Activated naive CD4-positive, alpha-beta T cell treated with anti-CD3 and anti-CD28 coated beads, Interleukin-2, amount 50 U/mL, for 24 hours (primary cell): ENCODE results near the gene IPCEF1.
A peak's percentile ranks its signal among the peaks of the same experiment; 100 is the strongest.

ENCODE experiments used
- H3K27ac Mint-ChIP-seq: one replicate; pipeline ENCODE4 v1.8.0; 2021; ENCODE audit warnings: mild to moderate bottlenecking, mixed read lengths
- H3K27me3 Mint-ChIP-seq: one replicate; pipeline ENCODE4 v1.8.0; 2021; ENCODE audit warnings: mixed read lengths
- H3K36me3 Mint-ChIP-seq: one replicate; pipeline ENCODE4 v1.8.0; 2021; ENCODE audit warnings: mixed read lengths
- H3K4me1 Mint-ChIP-seq: one replicate; pipeline ENCODE4 v1.8.0; 2021; ENCODE audit warnings: mixed read lengths
- H3K4me3 Mint-ChIP-seq: one replicate; pipeline ENCODE4 v1.8.0; 2021; ENCODE audit warnings: mild to moderate bottlenecking, mixed read lengths
- H3K9me3 Mint-ChIP-seq: one replicate; pipeline ENCODE4 v1.8.0; 2021; ENCODE audit warnings: mixed read lengths

Gene IPCEF1

DNA sequence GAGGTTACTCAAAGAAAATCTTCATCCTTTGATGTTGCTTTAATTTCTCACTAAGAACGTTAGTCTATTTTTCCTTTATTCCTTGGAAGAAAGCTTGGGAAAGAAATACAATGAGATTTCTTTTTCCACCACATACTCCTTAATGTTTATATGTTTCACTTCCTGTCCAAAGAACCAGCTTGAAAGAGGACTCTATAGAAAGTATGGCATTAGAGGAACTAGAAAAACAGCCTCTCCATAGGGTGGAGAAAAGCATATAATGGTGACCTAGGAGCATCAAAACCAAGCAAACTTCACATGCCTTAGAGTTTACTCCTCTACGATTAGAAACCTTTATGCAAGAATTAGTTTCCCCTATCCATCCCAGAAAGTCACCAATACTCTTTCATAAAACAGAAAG lies 186.5 kb downstream of the IPCEF1 start:
- H3K27ac Mint-ChIP-seq: peak overlapping the region; percentile 71
- H3K27me3 Mint-ChIP-seq: no peaks in the 10 kb centered on the region
- H3K36me3 Mint-ChIP-seq: peaks cover 50% of the 10 kb centered on the region
- H3K4me3 Mint-ChIP-seq: peak overlapping the region; percentile 0
- H3K9me3 Mint-ChIP-seq: peaks cover 14% of the 10 kb centered on the region
- peaks cover 85% of the 10 kb centered on the region for H3K4me1 Mint-ChIP-seq

DNA sequence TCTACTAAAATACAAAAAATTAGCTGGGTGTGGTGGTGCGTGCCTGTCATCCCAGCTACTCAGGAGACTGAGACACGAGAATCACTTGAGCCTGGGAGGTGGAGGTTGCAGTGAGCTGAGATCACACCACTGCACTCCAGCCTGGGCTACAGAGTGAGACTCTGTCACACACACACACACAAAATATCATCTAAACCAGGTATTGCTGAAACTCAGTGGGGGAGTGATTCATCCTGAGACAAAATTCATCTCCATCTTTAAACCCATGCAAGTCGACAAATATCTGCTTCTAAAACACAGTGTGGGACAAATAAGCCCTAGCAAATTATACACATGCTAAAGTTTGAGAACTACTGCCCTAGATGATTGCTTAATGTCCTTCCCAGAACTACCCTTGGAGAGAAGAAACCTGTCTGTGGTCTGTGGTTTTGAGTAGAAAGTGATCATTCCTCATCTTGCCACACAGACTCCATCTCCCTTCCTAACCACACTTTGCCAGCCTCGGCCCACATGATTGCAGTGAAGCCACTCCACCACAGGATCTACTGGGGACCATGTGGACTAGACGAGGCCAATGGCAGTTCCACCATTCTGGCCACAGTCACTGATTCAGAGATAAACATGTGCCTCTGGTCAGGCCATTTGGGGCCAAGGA lies 187.3 kb downstream of the IPCEF1 start:
- peaks cover 80% of the 10 kb centered on the region for H3K4me1 Mint-ChIP-seq
- peaks cover 45% of the 10 kb centered on the region for H3K36me3 Mint-ChIP-seq
- no peak overlapping the region for H3K4me3 Mint-ChIP-seq
- H3K9me3 Mint-ChIP-seq: peaks cover 8% of the 10 kb centered on the region
- H3K27me3 Mint-ChIP-seq: no peaks in the 10 kb centered on the region
- H3K27ac Mint-ChIP-seq: peak overlapping the region; percentile 71

DNA sequence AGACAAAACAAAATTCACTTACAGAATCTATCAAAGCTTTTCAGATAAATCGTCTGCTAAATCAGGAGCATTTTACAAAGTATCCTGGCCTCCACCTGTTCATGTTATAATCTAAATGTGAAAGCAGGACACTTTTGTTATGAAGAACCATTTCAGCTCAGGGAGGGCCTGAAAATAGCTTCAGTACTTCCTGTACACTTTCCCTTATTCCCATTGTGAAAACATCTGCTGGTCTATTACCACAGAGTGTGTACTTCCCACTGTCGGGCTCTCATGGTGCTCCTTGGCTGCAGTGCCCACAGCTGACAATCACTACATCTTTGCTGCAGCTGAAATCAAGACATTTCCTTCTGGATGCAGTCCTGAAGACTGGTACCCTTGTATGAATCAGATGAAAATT lies 189.5 kb downstream of the IPCEF1 start:
- Mint-ChIP-seq H3K27me3 (no peaks in the 10 kb centered on the region), H3K36me3 (peaks cover 30% of the 10 kb centered on the region), H3K9me3 (peaks cover 4% of the 10 kb centered on the region), H3K4me1 (peaks cover 64% of the 10 kb centered on the region), H3K27ac (peak overlapping the region; percentile 74), H3K4me3 (no peak overlapping the region)

DNA sequence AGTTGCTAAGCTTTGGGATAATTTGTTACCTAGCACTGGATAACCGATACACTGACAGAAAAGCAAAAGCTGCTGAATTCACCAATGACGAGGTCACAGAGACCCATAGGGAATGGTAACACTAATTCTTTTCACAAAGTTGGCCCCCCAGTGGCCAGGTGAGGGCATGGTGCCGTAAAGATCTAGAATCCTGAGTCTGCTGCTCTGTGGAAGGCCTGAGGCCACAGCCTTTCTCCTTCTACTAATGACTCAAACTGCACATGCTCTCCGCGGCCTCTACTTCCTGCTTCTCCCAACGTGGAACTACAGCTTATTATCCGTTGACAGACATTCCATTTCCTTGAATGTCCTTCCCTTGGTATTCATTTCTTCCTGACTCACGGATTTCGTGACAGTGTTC lies 190.5 kb downstream of the IPCEF1 start:
- Mint-ChIP-seq H3K4me3 (no peak overlapping the region), H3K4me1 (peaks cover 56% of the 10 kb centered on the region), H3K27ac (peak overlapping the region; percentile 75), H3K36me3 (peaks cover 24% of the 10 kb centered on the region), H3K27me3 (no peaks in the 10 kb centered on the region), H3K9me3 (peaks cover 4% of the 10 kb centered on the region)

DNA sequence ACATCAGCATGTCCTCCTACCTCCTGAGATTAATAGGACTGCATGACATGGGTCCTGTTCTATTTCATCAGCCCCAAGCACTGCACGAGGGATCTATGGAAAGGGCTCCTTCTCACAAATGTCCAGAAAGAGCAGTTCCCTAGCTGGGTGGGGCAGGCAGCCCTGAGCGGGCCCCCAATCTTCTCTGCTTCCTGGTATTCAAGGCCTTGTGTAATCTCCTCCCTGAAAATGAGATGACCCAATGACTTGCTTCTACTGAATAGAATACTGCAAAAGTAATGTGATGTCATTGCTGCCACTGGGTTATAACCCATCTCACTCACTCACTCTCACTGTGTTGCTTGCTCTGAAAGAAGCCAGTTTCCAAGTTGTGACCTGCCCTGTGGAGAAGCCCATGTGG lies 191.1 kb downstream of the IPCEF1 start:
- Mint-ChIP-seq H3K9me3 (peaks cover 4% of the 10 kb centered on the region), H3K27ac (peak overlapping the region; percentile 75), H3K27me3 (no peaks in the 10 kb centered on the region), H3K4me3 (peak overlapping the region; percentile 24), H3K4me1 (peaks cover 50% of the 10 kb centered on the region), H3K36me3 (peaks cover 25% of the 10 kb centered on the region)

DNA sequence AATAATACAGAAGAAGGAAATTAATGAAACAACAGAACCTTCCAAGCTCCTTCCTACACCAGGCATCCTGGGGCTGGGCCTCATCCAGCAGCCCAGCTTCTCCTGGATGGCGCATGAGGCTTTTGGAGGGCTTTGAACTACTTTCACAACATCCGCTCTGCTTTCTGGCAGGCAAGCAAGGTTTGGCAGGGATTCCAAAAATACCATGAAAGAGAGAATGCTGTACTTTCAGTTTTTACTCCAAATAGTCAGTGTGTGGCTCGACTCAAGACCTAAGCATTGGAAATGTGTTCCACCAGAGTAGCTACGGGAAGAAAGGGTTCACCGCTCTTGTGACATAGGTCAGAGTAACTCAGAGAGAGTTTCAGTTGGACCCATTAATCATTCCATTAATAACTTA lies 192.2 kb downstream of the IPCEF1 start:
- peaks cover 23% of the 10 kb centered on the region for H3K36me3 Mint-ChIP-seq
- H3K27ac Mint-ChIP-seq: peak overlapping the region; percentile 63
- no peaks in the 10 kb centered on the region for H3K27me3 Mint-ChIP-seq
- peaks cover 47% of the 10 kb centered on the region for H3K4me1 Mint-ChIP-seq
- peaks cover 4% of the 10 kb centered on the region for H3K9me3 Mint-ChIP-seq
- peak overlapping the region; percentile 63 for H3K4me3 Mint-ChIP-seq

DNA sequence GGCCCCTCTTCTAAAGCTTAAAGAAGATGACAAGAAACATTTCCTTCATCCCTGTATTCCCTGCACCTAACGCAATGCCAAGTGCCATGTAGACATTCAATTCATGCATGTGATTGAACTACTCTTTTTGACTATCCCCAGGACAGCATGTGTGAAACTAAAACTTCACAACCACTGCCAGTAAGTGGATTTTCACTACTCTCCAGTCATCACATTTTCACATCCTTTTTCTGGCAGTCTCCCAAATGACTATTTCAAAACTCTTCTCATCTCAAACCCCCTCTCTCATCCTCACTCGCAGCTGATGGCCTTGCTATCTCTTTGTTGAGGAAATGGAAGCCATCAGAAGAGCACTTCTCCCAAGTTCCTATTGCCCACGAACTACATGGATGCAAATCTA lies 194.9 kb downstream of the IPCEF1 start:
- H3K9me3 Mint-ChIP-seq: peaks cover 4% of the 10 kb centered on the region
- H3K4me3 Mint-ChIP-seq: no peak overlapping the region
- peaks cover 20% of the 10 kb centered on the region for H3K36me3 Mint-ChIP-seq
- no peak overlapping the region for H3K27ac Mint-ChIP-seq
- no peaks in the 10 kb centered on the region for H3K27me3 Mint-ChIP-seq
- H3K4me1 Mint-ChIP-seq: peaks cover 49% of the 10 kb centered on the region

DNA sequence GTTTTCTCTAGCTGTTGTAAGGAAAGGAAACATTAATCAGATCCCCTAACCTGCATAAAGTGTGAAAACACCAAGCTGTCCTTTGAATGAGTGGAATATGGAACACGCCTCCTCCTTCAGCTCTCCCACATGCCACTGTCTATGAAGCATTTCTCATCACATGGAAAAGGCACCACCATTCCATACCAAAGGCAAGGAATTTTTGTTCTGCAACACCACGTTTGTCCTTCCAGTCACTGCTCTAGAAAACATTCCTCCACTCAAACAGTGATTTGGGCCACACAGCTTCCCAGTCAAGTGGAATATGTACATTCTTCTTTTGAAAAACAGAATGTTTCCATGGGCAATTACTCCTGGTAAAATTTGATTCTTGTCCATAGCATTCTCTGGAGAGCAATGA lies 197.5 kb downstream of the IPCEF1 start:
- Mint-ChIP-seq H3K4me1 (peaks cover 56% of the 10 kb centered on the region), H3K27ac (peak overlapping the region; percentile 73), H3K36me3 (peaks cover 12% of the 10 kb centered on the region), H3K27me3 (no peaks in the 10 kb centered on the region), H3K9me3 (no peaks in the 10 kb centered on the region), H3K4me3 (no peak overlapping the region)

DNA sequence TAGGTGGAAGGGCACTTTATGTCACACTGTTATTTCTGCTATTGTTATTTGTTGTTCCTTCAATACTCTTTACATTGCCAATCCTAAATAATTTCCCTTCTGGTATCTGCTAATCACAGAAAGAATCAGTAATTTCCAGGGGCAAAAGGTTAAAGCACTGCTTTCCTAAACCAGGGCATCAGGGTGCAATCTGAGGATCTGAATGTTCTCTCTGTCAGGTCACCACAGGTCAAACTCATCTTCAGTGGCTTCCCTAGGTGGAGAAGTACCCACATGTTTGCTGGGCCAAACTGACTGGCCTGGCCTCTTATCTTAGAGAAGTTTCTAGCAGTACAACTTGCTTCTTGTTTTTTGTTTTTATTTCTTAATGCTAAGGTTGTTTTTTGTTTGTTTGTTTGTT lies 198.9 kb downstream of the IPCEF1 start:
- Mint-ChIP-seq H3K4me1 (peaks cover 60% of the 10 kb centered on the region), H3K4me3 (peak overlapping the region; percentile 78), H3K9me3 (no peaks in the 10 kb centered on the region), H3K27ac (peak overlapping the region; percentile 86), H3K27me3 (no peaks in the 10 kb centered on the region), H3K36me3 (peaks cover 12% of the 10 kb centered on the region)

DNA sequence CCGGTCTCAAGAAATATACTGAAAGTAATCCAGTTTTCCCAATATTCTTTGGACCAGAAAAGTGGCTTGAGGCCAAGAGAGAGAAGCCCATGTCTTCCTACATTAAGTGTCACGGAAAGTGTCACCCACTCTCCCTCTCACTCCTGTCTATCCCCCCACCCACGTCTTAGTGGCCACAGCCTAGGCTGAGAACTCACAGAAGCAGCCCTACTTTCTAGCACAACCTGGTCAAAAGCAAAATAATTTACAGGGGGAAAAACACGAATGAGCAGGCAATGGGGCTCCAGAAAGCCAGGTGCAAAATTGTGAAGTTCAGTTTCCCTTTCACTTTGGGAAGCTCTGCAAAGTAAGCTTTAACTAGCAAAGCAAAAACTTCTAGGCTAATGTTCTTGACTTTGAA lies 199.5 kb downstream of the IPCEF1 start:
- Mint-ChIP-seq H3K27me3 (no peaks in the 10 kb centered on the region), H3K4me3 (peak overlapping the region; percentile 78), H3K9me3 (no peaks in the 10 kb centered on the region), H3K36me3 (peaks cover 12% of the 10 kb centered on the region), H3K4me1 (peaks cover 63% of the 10 kb centered on the region), H3K27ac (peak overlapping the region; percentile 86)

DNA sequence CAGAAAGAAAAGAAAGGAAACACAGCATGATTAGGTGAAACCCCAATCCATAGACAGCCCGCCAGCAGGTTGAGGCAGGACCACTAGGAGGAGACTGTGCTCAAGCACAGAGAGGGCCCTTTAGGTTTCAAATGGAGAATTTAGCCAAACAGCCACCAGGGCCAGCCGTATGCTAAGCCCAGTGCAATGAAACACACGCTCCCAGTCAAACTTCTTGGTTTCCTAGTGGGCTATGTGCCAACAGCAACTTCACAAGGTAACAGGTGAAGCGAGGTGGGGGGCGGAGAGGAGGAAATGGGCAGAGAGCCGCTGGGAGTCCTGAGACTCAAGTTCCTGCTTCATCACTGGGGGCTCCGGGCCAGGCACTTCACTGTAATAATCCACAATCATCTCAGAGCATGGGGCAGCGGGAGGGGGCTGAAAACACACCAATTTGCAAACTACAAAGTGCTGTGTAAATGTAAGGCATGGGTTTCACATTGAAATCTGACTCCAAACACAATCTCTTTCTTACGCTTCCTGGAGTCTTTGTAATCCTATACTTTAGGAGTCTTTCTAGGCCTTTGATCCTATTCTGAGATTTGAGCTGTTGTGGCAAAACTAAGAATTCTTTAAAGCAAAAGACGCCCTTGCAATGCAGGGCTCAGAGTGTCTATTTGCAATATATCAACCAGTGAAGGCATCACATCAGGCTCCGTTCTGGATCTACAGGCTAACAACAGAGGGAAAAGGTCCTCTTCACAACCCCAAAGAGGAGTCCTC lies 200.3 kb downstream of the IPCEF1 start:
- Mint-ChIP-seq H3K27ac (peak overlapping the region; percentile 86), H3K4me3 (peak overlapping the region; percentile 78), H3K27me3 (no peaks in the 10 kb centered on the region), H3K36me3 (peaks cover 12% of the 10 kb centered on the region), H3K9me3 (no peaks in the 10 kb centered on the region), H3K4me1 (peaks cover 66% of the 10 kb centered on the region)

DNA sequence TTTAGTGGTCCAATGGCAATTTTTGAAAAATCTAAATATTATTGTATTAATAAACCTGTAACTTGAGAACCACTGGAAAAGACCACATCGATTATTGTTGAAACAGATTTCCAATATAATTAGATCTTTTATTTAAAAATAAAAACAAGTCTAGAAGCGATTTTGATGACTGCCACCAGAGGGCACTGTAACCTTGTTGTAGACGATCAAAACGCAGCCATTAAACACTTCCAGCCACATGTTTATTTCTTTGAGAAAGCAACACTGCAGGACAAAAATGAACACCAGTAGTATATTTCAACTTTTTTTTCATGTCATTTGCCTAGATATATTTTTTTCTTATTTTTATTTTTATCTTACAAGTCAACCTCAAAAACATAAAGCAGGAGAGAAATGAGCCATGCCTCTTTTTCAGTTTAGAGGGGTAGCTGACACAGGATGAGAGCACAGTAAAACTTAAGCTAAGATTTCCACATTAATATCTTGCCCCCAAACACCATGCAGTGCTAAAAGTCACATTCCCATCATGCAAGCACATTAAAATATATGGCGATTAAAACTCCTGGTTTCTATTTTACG lies 202.1 kb downstream of the IPCEF1 start:
- no peaks in the 10 kb centered on the region for H3K9me3 Mint-ChIP-seq
- H3K36me3 Mint-ChIP-seq: peaks cover 5% of the 10 kb centered on the region
- H3K27ac Mint-ChIP-seq: peak overlapping the region; percentile 72
- no peak overlapping the region for H3K4me3 Mint-ChIP-seq
- peaks cover 59% of the 10 kb centered on the region for H3K4me1 Mint-ChIP-seq
- no peaks in the 10 kb centered on the region for H3K27me3 Mint-ChIP-seq

DNA sequence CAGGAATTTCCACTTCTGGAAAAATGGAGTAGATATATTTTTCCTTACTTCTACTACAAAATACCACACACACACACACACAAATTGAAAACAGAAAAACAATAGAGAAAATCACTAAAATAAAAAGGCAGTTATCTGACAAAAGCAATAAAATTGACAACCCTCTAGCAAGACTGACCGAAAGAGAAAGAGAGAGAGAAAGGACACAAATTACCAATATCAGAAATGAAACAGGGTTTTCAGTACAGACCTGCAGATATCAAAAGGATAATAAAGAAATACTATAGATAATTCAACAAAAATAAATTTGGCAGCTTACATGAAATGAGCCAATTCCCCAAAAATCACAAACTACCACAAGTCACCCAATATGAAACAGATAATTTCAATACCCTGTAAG lies 212.8 kb downstream of the IPCEF1 start:
- Mint-ChIP-seq H3K4me1 (no peaks in the 10 kb centered on the region), H3K9me3 (no peaks in the 10 kb centered on the region), H3K36me3 (peaks cover 2% of the 10 kb centered on the region), H3K4me3 (no peak overlapping the region), H3K27me3 (no peaks in the 10 kb centered on the region), H3K27ac (no peak overlapping the region)

DNA sequence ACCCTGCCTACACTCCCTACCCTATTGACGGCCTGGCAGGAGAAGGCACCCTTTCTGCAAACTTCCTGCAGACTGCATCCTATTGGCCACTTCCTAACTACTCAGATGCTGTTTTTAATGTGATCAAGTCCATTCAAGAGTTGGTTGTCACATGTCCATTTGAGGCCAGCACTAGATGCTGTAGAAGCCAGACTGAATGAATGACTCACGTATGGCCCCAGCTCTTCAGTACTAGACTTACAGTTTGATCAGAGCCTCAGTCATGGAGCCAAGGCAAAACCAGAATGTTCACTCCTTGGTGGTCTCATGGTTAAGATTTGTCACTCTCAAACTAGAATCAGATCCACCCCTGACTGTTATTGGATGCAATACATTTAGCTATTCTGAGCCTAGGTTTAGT lies 215.9 kb downstream of the IPCEF1 start:
- H3K4me1 Mint-ChIP-seq: no peaks in the 10 kb centered on the region
- H3K4me3 Mint-ChIP-seq: no peak overlapping the region
- H3K36me3 Mint-ChIP-seq: peaks cover 2% of the 10 kb centered on the region
- H3K27me3 Mint-ChIP-seq: no peaks in the 10 kb centered on the region
- no peaks in the 10 kb centered on the region for H3K9me3 Mint-ChIP-seq
- H3K27ac Mint-ChIP-seq: no peak overlapping the region

DNA sequence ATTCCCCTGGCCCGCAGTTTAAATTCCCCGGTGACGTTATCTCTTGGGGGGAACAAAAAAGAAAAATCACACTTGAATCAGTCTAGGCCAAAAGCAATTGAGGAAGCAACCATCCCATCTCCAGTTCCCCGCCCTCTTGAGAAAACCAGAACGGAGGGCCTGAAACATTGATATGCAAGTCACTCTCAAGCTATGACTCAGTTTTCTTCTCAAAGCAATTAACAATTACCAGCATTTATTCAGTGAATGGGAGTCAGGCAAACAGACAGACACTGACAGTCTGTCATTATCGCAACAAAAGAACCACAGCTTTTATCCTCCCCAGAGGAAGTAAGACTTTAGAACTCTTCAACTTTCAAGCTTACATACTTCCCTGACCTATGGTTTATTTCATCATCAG lies 216.7 kb downstream of the IPCEF1 start:
- Mint-ChIP-seq H3K4me3 (no peak overlapping the region), H3K9me3 (no peaks in the 10 kb centered on the region), H3K36me3 (peaks cover 2% of the 10 kb centered on the region), H3K4me1 (no peaks in the 10 kb centered on the region), H3K27me3 (no peaks in the 10 kb centered on the region), H3K27ac (no peak overlapping the region)

DNA sequence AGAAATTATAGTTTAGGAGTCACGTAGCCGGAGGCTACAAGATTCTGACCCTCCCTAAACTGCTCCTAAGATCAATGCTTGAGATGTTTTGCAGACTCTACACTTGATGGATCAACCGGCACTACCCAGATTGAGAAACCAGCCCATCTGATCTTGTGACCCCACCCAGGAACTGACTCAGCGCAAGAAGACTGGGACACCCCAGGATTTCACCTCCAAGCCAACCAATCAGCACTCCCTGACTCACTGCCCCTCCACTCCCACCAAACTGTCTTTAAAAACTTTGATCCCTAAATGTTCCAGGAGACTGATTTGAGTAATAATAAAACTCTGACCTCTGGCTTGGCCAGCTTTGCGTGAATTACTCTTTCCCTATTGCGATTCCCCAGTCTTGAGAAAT lies 217.8 kb downstream of the IPCEF1 start:
- H3K4me1 Mint-ChIP-seq: no peaks in the 10 kb centered on the region
- H3K4me3 Mint-ChIP-seq: no peak overlapping the region
- H3K9me3 Mint-ChIP-seq: no peaks in the 10 kb centered on the region
- no peak overlapping the region for H3K27ac Mint-ChIP-seq
- H3K27me3 Mint-ChIP-seq: peaks cover 2% of the 10 kb centered on the region
- H3K36me3 Mint-ChIP-seq: peaks cover 2% of the 10 kb centered on the region
